ENCODE results near the gene TRHDE.

TRHDE gene

GRCh38 chr12:72543777-72544467, 271.8 kb downstream of the TRHDE start:
- TF ChIP-seq CTCF (IDR thresholded peaks at IDR 0.05): no peak
- H3K4me1 ChIP-seq: no peaks in the 10 kb centered on the region
- no peak overlapping the region for H3K4me2 ChIP-seq (ENCODE audit: low read length)
- H2AFZ ChIP-seq: no peak overlapping the region
- H3K36me3 ChIP-seq (ENCODE audit: control insufficient read depth, insufficient read depth, low read length): no peaks in the 10 kb centered on the region
- no peak overlapping the region for H3K27ac ChIP-seq
- H3K9me3 ChIP-seq (ENCODE audit: control insufficient read depth, low read length): no peaks in the 10 kb centered on the region
- H3K79me2 ChIP-seq: no peaks in the 10 kb centered on the region
- H3K9ac ChIP-seq: no peak overlapping the region
- H3K4me3 ChIP-seq (ENCODE audit: low read depth, low read length): no peak overlapping the region
- no peaks in the 10 kb centered on the region for H3K27me3 ChIP-seq (ENCODE audit: control insufficient read depth, insufficient read depth, low read length)

- Histone ChIP-seq H3K79me2 (no peaks in the 10 kb centered on the region), H2AFZ (no peak overlapping the region), H3K27ac (no peak overlapping the region), H3K9me3 (ENCODE audit: control insufficient read depth, low read length) (no peaks in the 10 kb centered on the region), H3K4me1 (no peaks in the 10 kb centered on the region), H3K4me3 (ENCODE audit: low read depth, low read length) (no peak overlapping the region), H3K4me2 (ENCODE audit: low read length) (no peak overlapping the region), H3K27me3 (ENCODE audit: control insufficient read depth, insufficient read depth, low read length) (no peaks in the 10 kb centered on the region), H3K9ac (no peak overlapping the region), H3K36me3 (ENCODE audit: control insufficient read depth, insufficient read depth, low read length) (no peaks in the 10 kb centered on the region)
- no peak for TF ChIP-seq CTCF (IDR thresholded peaks at IDR 0.05)
These were observed 273.9 kb downstream of the TRHDE start for GRCh38 chr12:72546106-72546505.

GRCh38 chr12:72547573-72547972, 275.4 kb downstream of the TRHDE start:
- H3K9ac ChIP-seq: no peak overlapping the region
- no peaks in the 10 kb centered on the region for H3K79me2 ChIP-seq
- no peak overlapping the region for H3K4me2 ChIP-seq (ENCODE audit: low read length)
- no peaks in the 10 kb centered on the region for H3K4me1 ChIP-seq
- H3K27ac ChIP-seq: no peak overlapping the region
- no peaks in the 10 kb centered on the region for H3K9me3 ChIP-seq (ENCODE audit: control insufficient read depth, low read length)
- no peak overlapping the region for H3K4me3 ChIP-seq (ENCODE audit: low read depth, low read length)
- no peak for TF ChIP-seq CTCF (IDR thresholded peaks at IDR 0.05)
- no peaks in the 10 kb centered on the region for H3K27me3 ChIP-seq (ENCODE audit: control insufficient read depth, insufficient read depth, low read length)
- H3K36me3 ChIP-seq (ENCODE audit: control insufficient read depth, insufficient read depth, low read length): no peaks in the 10 kb centered on the region
- H2AFZ ChIP-seq: no peak overlapping the region

- TF ChIP-seq CTCF (IDR thresholded peaks at IDR 0.05): no peak
- no peaks in the 10 kb centered on the region for H3K36me3 ChIP-seq (ENCODE audit: control insufficient read depth, insufficient read depth, low read length)
- no peaks in the 10 kb centered on the region for H3K9me3 ChIP-seq (ENCODE audit: control insufficient read depth, low read length)
- H3K4me2 ChIP-seq (ENCODE audit: low read length): no peak overlapping the region
- H3K4me3 ChIP-seq (ENCODE audit: low read depth, low read length): no peak overlapping the region
- no peaks in the 10 kb centered on the region for H3K79me2 ChIP-seq
- H3K27ac ChIP-seq: no peak overlapping the region
- H3K4me1 ChIP-seq: no peaks in the 10 kb centered on the region
- H3K27me3 ChIP-seq (ENCODE audit: control insufficient read depth, insufficient read depth, low read length): no peaks in the 10 kb centered on the region
- no peak overlapping the region for H2AFZ ChIP-seq
- H3K9ac ChIP-seq: no peak overlapping the region
These were observed 277.0 kb downstream of the TRHDE start for GRCh38 chr12:72549184-72549583.
